ACC112 (cell line): ENCODE results near the gene CXCR4.

Source experiments
- H2AFZ ChIP-seq: fragments of 200-600 bp; sonication (generic); one replicate; pipeline ENCODE4 v1.6.0; 2017; ENCODE audit warnings: antibody characterized with exemption, low read length; ENCODE audit not compliant: unreplicated experiment
- H3K27ac ChIP-seq: fragments of 200-600 bp; sonication (generic); 2 replicates; pipeline ENCODE4 v1.5.1; 2014; ENCODE audit warnings: low read depth, mild to moderate bottlenecking, antibody characterized with exemption, low read length, moderate library complexity
- H3K27me3 ChIP-seq: fragments of 200-600 bp; sonication (generic); 2 replicates; pipeline ENCODE4 v1.6.1; 2014; ENCODE audit warnings: mild to moderate bottlenecking, antibody characterized with exemption, low read length, moderate library complexity, mixed read lengths; ENCODE audit not compliant: insufficient read depth
- H3K36me3 ChIP-seq: fragments of 200-600 bp; sonication (generic); 2 replicates; pipeline ENCODE4 v1.6.1; 2016; ENCODE audit warnings: mild to moderate bottlenecking, antibody characterized with exemption, low read length, moderate library complexity, mixed read lengths; ENCODE audit not compliant: insufficient read depth
- H3K4me1 ChIP-seq: fragments of 200-600 bp; sonication (generic); one replicate; pipeline ENCODE4 v1.6.1; 2016; ENCODE audit warnings: low read length, mixed read lengths; ENCODE audit not compliant: insufficient read depth, unreplicated experiment, control insufficient read depth
- H3K4me3 ChIP-seq: fragments of 200-600 bp; sonication (generic); 2 replicates; pipeline ENCODE4 v1.5.1; 2014; ENCODE audit warnings: mild to moderate bottlenecking, low read depth, low read length
- H3K79me2 ChIP-seq: fragments of 200-600 bp; sonication (generic); one replicate; pipeline ENCODE4 v1.6.0; 2016; ENCODE audit warnings: low read length; ENCODE audit not compliant: control insufficient read depth, unreplicated experiment, insufficient read depth

Gene CXCR4

GRCh38 chr2:136131961-136132824 is 14.2 kb upstream of the CXCR4 start:
- peaks cover 27% of the 10 kb centered on the region for H3K27me3 ChIP-seq
- H3K4me3 ChIP-seq, result no peak overlapping the region
- no peak overlapping the region for H2AFZ ChIP-seq
- no peaks in the 10 kb centered on the region for H3K79me2 ChIP-seq
- H3K36me3 ChIP-seq, result no peaks in the 10 kb centered on the region
- H3K27ac ChIP-seq, result no peak overlapping the region
- H3K4me1 ChIP-seq, result no peaks in the 10 kb centered on the region

- H3K4me3 ChIP-seq, result no peak overlapping the region
- H2AFZ ChIP-seq, result no peak overlapping the region
- H3K27me3 ChIP-seq, result peaks cover 34% of the 10 kb centered on the region
- H3K36me3 ChIP-seq, result no peaks in the 10 kb centered on the region
- H3K79me2 ChIP-seq, result no peaks in the 10 kb centered on the region
- H3K4me1 ChIP-seq, result no peaks in the 10 kb centered on the region
- no peak overlapping the region for H3K27ac ChIP-seq
Measured at GRCh38 chr2:136131484-136131960, 13.6 kb upstream of the CXCR4 start.

GRCh38 chr2:136130511-136130910 is 12.6 kb upstream of the CXCR4 start:
- Histone ChIP-seq H2AFZ (no peak overlapping the region), H3K27ac (no peak overlapping the region), H3K4me3 (no peak overlapping the region), H3K36me3 (no peaks in the 10 kb centered on the region), H3K27me3 (peaks cover 44% of the 10 kb centered on the region), H3K4me1 (no peaks in the 10 kb centered on the region), H3K79me2 (no peaks in the 10 kb centered on the region)

GRCh38 chr2:136130045-136130444 is 12.1 kb upstream of the CXCR4 start:
- Histone ChIP-seq H3K79me2 (no peaks in the 10 kb centered on the region), H3K4me1 (no peaks in the 10 kb centered on the region), H2AFZ (no peak overlapping the region), H3K27me3 (peaks cover 48% of the 10 kb centered on the region), H3K36me3 (no peaks in the 10 kb centered on the region), H3K4me3 (no peak overlapping the region), H3K27ac (no peak overlapping the region)

GRCh38 chr2:136129601-136130000 is 11.7 kb upstream of the CXCR4 start:
- H3K27ac ChIP-seq, result no peak overlapping the region
- no peak overlapping the region for H3K4me3 ChIP-seq
- H3K4me1 ChIP-seq, result no peaks in the 10 kb centered on the region
- peaks cover 53% of the 10 kb centered on the region for H3K27me3 ChIP-seq
- H3K79me2 ChIP-seq, result no peaks in the 10 kb centered on the region
- H3K36me3 ChIP-seq, result no peaks in the 10 kb centered on the region
- H2AFZ ChIP-seq, result no peak overlapping the region

- no peaks in the 10 kb centered on the region for H3K79me2 ChIP-seq
- no peak overlapping the region for H3K27ac ChIP-seq
- H3K27me3 ChIP-seq, result peaks cover 58% of the 10 kb centered on the region
- H3K4me1 ChIP-seq, result no peaks in the 10 kb centered on the region
- no peak overlapping the region for H3K4me3 ChIP-seq
- no peak overlapping the region for H2AFZ ChIP-seq
- H3K36me3 ChIP-seq, result no peaks in the 10 kb centered on the region
Measured at GRCh38 chr2:136128905-136129304, 11.0 kb upstream of the CXCR4 start.

GRCh38 chr2:136128366-136128765 is 10.4 kb upstream of the CXCR4 start:
- H3K27me3 ChIP-seq, result peaks cover 54% of the 10 kb centered on the region
- no peaks in the 10 kb centered on the region for H3K79me2 ChIP-seq
- H3K4me3 ChIP-seq, result no peak overlapping the region
- no peaks in the 10 kb centered on the region for H3K4me1 ChIP-seq
- no peak overlapping the region for H2AFZ ChIP-seq
- no peak overlapping the region for H3K27ac ChIP-seq
- no peaks in the 10 kb centered on the region for H3K36me3 ChIP-seq

GRCh38 chr2:136127356-136127755 is 9.4 kb upstream of the CXCR4 start:
- H3K4me3 ChIP-seq, result no peak overlapping the region
- no peaks in the 10 kb centered on the region for H3K4me1 ChIP-seq
- H3K27me3 ChIP-seq, result peaks cover 62% of the 10 kb centered on the region
- no peak overlapping the region for H2AFZ ChIP-seq
- H3K36me3 ChIP-seq, result no peaks in the 10 kb centered on the region
- H3K27ac ChIP-seq, result no peak overlapping the region
- no peaks in the 10 kb centered on the region for H3K79me2 ChIP-seq

GRCh38 chr2:136126421-136126926 is 8.5 kb upstream of the CXCR4 start:
- Histone ChIP-seq H3K79me2 (no peaks in the 10 kb centered on the region), H3K36me3 (no peaks in the 10 kb centered on the region), H3K4me3 (no peak overlapping the region), H3K27me3 (peaks cover 71% of the 10 kb centered on the region), H3K4me1 (no peaks in the 10 kb centered on the region), H2AFZ (no peak overlapping the region), H3K27ac (no peak overlapping the region)

GRCh38 chr2:136126021-136126420 is 8.1 kb upstream of the CXCR4 start:
- Histone ChIP-seq H3K27me3 (peaks cover 75% of the 10 kb centered on the region), H2AFZ (no peak overlapping the region), H3K36me3 (no peaks in the 10 kb centered on the region), H3K4me1 (no peaks in the 10 kb centered on the region), H3K27ac (no peak overlapping the region), H3K4me3 (no peak overlapping the region), H3K79me2 (no peaks in the 10 kb centered on the region)

GRCh38 chr2:136125236-136125635 is 7.3 kb upstream of the CXCR4 start:
- H3K36me3 ChIP-seq, result no peaks in the 10 kb centered on the region
- no peaks in the 10 kb centered on the region for H3K79me2 ChIP-seq
- no peak overlapping the region for H2AFZ ChIP-seq
- peaks cover 82% of the 10 kb centered on the region for H3K27me3 ChIP-seq
- H3K4me1 ChIP-seq, result no peaks in the 10 kb centered on the region
- no peak overlapping the region for H3K4me3 ChIP-seq
- H3K27ac ChIP-seq, result no peak overlapping the region
